GM12865 (cell line): ENCODE data around the gene CEP162.
"Not testable (repeated sequence)": the region's sequence is repeated elsewhere in the genome, so short reads cannot be mapped to it uniquely, and the experiment has no call there.

Source experiments
- DNase-seq: peaks from one replicate; pipeline ENCODE4 v3.0.0; 2010; ENCODE audit warnings: low read depth
- H3K4me3 ChIP-seq: 2 replicates; pipeline ENCODE4 v1.5.1; 2011; ENCODE audit warnings: mild to moderate bottlenecking, low read depth, low read length, control low read depth
- CTCF ChIP-seq: IDR thresholded peaks from 2 replicates; pipeline ENCODE4 v1.5.1; 2011; ENCODE audit warnings: low read length, control low read depth, low read depth, inconsistent platforms; ENCODE audit not compliant: insufficient read depth; ENCODE audit errors: missing control alignments

CEP162 gene

GRCh38 chr6:84137051-84137375, 90.4 kb downstream of the CEP162 start:
- TF ChIP-seq CTCF, result no peak
- DNase-seq, result no peak
- H3K4me3 ChIP-seq, result no peak overlapping the region

- no peak overlapping the region for H3K4me3 ChIP-seq
- DNase-seq, result no peak
Observed at GRCh38 chr6:84136364-84137050, 90.9 kb downstream of the CEP162 start.

GRCh38 chr6:84135291-84135690, 92.2 kb downstream of the CEP162 start:
- DNase-seq, result no peak
- H3K4me3 ChIP-seq, result no peak overlapping the region
- TF ChIP-seq CTCF, result no peak

More at GRCh38 chr6:84136364-84137050, 90.9 kb downstream of the CEP162 start:
- no peak for TF ChIP-seq CTCF

GRCh38 chr6:84133385-84133784, 94.1 kb downstream of the CEP162 start:
- not testable (repeated sequence) for H3K4me3 ChIP-seq, DNase-seq

- not testable (repeated sequence) for H3K4me3 ChIP-seq, DNase-seq
Observed at GRCh38 chr6:84129588-84129987, 97.9 kb downstream of the CEP162 start.

GRCh38 chr6:84123186-84123585, 104.3 kb downstream of the CEP162 start:
- DNase-seq, result no peak
- TF ChIP-seq CTCF, result no peak
- no peak overlapping the region for H3K4me3 ChIP-seq

- H3K4me3 ChIP-seq, result no peak overlapping the region
- TF ChIP-seq CTCF, result no peak
- DNase-seq, result no peak
Observed at GRCh38 chr6:84119277-84119676, 108.2 kb downstream of the CEP162 start.

GRCh38 chr6:84118191-84118590, 109.3 kb downstream of the CEP162 start:
- no peak for DNase-seq
- TF ChIP-seq CTCF, result no peak
- no peak overlapping the region for H3K4me3 ChIP-seq

GRCh38 chr6:84114933-84115594, 112.4 kb downstream of the CEP162 start:
- not testable (repeated sequence) for DNase-seq, H3K4me3 ChIP-seq

GRCh38 chr6:84111351-84111750, 116.1 kb downstream of the CEP162 start:
- DNase-seq, H3K4me3 ChIP-seq: not testable (repeated sequence)
